Fibroblast of villous mesenchyme (primary cell): ENCODE data around the gene RGMA. TPM values are rescaled to one million over a fixed set of nuclear protein-coding genes. Genes with fewer than 3 reads are reported as not detected.
"Not testable (repeated sequence)": the region's sequence is repeated elsewhere in the genome, so short reads cannot be mapped to it uniquely, and the experiment has no call there.

Source experiments
- DNase-seq: peaks from one replicate; pipeline ENCODE4 v3.0.0-alpha.2; 2010; ENCODE audit warnings: low read depth
- H3K4me3 ChIP-seq: 2 replicates; pipeline ENCODE4 v1.5.1; 2011; ENCODE audit warnings: low read depth, mild to moderate bottlenecking, low read length
- total RNA-seq: library from RNA; depleted of rRNA; stranded (reverse); fragments of >200 nt; gene quantifications from 2 replicates; pipeline ENCODE4 v1.2.3, GENCODE V29; 2012
- TF ChIP-seq, protein P1 (sequence below): IDR thresholded peaks from 2 replicates; pipeline ENCODE4 v1.5.1; 2012; ENCODE audit warnings: low read depth, mild to moderate bottlenecking, low read length; ENCODE audit not compliant: insufficient read depth

Gene RGMA
- total RNA-seq, 1 donor, result not detected

DNA sequence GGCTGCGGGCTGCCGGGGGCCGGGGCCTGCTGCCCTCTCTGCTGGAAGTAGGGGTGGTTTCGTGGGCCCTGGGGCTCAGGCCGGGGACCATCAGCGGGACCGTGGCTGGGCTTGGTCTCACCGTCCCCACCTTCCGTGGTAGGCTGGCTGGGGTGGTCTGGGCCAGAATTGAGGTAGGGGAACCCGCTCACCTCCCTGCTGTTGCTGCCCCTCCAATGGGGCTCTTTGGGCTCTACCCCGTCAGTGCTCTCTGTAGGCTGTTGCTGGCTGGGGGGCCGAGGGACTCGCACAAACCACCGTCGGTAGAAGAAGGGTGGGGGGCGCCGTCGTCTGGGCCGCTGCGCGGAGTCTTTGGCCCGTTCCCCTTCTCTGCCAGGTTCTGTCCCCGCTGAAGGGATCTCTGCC, 23.4 kb downstream of the RGMA start:
- no peak overlapping the region for H3K4me3 ChIP-seq
- TF ChIP-seq, protein P1, sequence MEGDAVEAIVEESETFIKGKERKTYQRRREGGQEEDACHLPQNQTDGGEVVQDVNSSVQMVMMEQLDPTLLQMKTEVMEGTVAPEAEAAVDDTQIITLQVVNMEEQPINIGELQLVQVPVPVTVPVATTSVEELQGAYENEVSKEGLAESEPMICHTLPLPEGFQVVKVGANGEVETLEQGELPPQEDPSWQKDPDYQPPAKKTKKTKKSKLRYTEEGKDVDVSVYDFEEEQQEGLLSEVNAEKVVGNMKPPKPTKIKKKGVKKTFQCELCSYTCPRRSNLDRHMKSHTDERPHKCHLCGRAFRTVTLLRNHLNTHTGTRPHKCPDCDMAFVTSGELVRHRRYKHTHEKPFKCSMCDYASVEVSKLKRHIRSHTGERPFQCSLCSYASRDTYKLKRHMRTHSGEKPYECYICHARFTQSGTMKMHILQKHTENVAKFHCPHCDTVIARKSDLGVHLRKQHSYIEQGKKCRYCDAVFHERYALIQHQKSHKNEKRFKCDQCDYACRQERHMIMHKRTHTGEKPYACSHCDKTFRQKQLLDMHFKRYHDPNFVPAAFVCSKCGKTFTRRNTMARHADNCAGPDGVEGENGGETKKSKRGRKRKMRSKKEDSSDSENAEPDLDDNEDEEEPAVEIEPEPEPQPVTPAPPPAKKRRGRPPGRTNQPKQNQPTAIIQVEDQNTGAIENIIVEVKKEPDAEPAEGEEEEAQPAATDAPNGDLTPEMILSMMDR, result no peak
- no peak for DNase-seq

DNA sequence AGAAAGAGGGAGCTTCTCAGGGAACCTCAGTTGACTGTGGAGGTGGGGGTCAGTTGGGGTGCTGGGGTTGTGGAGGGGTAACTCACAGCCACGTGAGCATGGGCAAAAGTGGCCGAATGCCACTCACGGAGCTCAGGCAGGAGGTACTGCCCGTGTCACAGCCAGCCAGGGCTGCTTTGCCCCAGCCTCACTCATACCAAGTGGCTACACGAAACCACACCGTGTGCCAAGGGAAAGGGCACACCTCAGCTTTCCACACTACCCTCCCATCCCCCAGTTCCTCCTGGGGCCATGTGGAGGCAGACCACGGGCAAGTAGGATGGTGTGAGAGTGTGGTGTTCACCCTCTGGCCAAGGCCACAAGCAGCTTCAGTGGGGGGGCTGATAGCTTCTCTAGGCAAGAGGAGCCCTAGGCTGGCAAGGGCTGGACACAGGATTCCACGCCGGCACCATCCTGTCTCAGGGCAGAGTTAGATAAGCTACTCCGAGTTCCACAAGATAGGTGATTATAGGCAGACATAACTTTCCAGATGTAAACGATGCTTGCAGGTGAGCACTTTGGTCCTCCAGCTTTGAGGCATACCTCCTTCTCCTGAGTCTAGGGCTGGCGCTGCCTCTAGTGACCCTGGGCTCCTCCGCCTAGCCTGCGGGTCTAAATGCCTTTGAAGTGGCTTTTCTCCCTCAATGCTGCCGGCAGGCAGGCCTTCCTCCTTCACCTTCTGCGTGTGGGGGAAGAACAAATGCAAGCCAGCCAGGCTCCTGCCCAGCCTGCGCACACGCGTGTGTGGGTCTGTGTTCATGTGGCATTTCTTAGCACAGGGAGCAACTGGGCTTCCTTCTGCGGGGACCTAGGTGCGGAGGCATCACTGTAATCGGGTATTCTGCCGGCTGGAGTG, 25.0 kb downstream of the RGMA start:
- no peak overlapping the region for H3K4me3 ChIP-seq
- TF ChIP-seq, protein P1, result no peak
- no peak for DNase-seq

- TF ChIP-seq, protein P1, result no peak
Observed at GRCh38 chr15:93063262-93063671, 25.7 kb downstream of the RGMA start.

DNA sequence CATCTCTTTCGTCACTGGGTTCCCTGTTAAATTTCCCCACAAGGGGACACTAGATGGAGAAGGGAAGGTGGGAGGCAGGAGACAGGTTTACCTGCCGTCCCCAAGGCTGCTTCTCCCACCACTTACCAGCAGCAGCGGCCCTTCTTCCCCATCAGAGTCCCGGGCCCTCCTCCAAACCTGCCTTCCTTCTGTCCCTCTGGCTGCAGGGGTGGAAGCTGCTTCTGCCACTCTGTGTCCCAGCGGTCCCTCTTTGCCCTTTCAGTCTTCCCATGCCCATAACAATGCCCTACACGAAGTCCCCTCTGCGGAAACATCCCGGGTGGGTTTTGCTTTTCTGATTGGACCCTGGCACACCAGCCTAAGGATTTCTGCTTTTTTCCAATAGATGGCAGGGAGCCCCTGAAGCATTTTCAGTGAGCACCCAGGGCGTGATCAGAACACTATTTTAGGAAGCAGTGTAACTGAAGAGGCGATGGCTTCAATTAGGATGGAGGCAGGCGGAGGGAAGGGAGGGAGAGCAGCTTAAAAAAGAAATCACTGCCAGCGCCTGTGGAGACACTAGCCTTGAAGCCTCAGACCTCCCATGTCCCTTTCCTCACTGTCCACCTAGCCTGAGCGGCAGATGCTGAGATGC, 26.3 kb downstream of the RGMA start:
- not testable (repeated sequence) for H3K4me3 ChIP-seq, DNase-seq

More at GRCh38 chr15:93063262-93063671, 25.7 kb downstream of the RGMA start:
- no peak overlapping the region for H3K4me3 ChIP-seq
- no peak for DNase-seq

GRCh38 chr15:93060336-93061248, 28.4 kb downstream of the RGMA start:
- TF ChIP-seq, protein P1, result no peak
- no peak overlapping the region for H3K4me3 ChIP-seq
- DNase-seq, result no peak

DNA sequence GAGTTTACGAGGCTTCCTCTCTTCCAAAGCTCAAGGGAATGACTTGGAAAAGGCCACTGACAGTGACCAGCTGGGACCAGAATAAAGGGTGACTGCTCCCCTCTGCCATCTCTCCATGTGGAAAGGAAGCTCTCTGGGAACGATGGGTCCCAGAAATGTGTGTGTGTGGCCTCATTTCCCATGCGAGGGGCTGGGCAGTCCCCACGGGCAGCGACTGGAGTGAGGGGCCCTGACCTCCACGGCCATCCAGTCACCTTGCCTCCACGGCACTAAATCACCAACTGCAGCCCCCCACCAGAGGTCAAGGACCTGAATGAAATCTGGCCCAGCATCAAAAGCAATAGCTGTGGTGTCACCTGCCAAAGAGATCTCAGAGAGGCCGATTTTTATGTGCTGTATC, 29.6 kb downstream of the RGMA start:
- DNase-seq, result no peak
- TF ChIP-seq, protein P1, result no peak
- H3K4me3 ChIP-seq, result no peak overlapping the region
